ENCODE measurements around the gene WDR70.

The WDR70 gene

GRCh38 chr5:37661227-37661920, 282.3 kb downstream of the WDR70 start:
- H3K4me3 ChIP-seq (replicated peaks in 1 of 2; ENCODE audit: low read depth in 2 of 2, low read length in 2 of 2): no peak overlapping the region
- DNase-seq (ENCODE audit: low read depth in 2 of 2): no peak
- no peak for TF ChIP-seq CTCF (IDR thresholded peaks at IDR 0.05; ENCODE audit: low read depth, low read length)

- no peak overlapping the region for H3K4me3 ChIP-seq (replicated peaks in 1 of 2; ENCODE audit: low read depth in 2 of 2, low read length in 2 of 2)
- TF ChIP-seq CTCF (IDR thresholded peaks at IDR 0.05; ENCODE audit: low read depth, low read length): no peak
- no peak for DNase-seq (ENCODE audit: low read depth in 2 of 2)
Observed at GRCh38 chr5:37661951-37662350, 282.8 kb downstream of the WDR70 start.

GRCh38 chr5:37662362-37662761, 283.2 kb downstream of the WDR70 start:
- no peak overlapping the region for H3K4me3 ChIP-seq (replicated peaks in 1 of 2; ENCODE audit: low read depth in 2 of 2, low read length in 2 of 2)
- TF ChIP-seq CTCF (IDR thresholded peaks at IDR 0.05; ENCODE audit: low read depth, low read length): no peak
- no peak for DNase-seq (ENCODE audit: low read depth in 2 of 2)

GRCh38 chr5:37662789-37663485, 283.8 kb downstream of the WDR70 start:
- DNase-seq (ENCODE audit: low read depth in 2 of 2): no peak
- no peak overlapping the region for H3K4me3 ChIP-seq (replicated peaks in 1 of 2; ENCODE audit: low read depth in 2 of 2, low read length in 2 of 2)
- no peak for TF ChIP-seq CTCF (IDR thresholded peaks at IDR 0.05; ENCODE audit: low read depth, low read length)

- TF ChIP-seq CTCF (IDR thresholded peaks at IDR 0.05; ENCODE audit: low read depth, low read length): no peak
- DNase-seq (ENCODE audit: low read depth in 2 of 2): no peak
- H3K4me3 ChIP-seq (replicated peaks in 1 of 2; ENCODE audit: low read depth in 2 of 2, low read length in 2 of 2): no peak overlapping the region
Observed at GRCh38 chr5:37663538-37663937, 284.4 kb downstream of the WDR70 start.

GRCh38 chr5:37664551-37664950, 285.4 kb downstream of the WDR70 start:
- no peak for DNase-seq (ENCODE audit: low read depth in 2 of 2)
- H3K4me3 ChIP-seq (replicated peaks in 1 of 2; ENCODE audit: low read depth in 2 of 2, low read length in 2 of 2): no peak overlapping the region
- no peak for TF ChIP-seq CTCF (IDR thresholded peaks at IDR 0.05; ENCODE audit: low read depth, low read length)
